Loucy (cell line): ENCODE data around the gene SPATA13.

Experiments used
- EZH2phosphoT487 ChIP-seq: fragments of 200-600 bp; IDR thresholded peaks from 2 replicates; pipeline ENCODE4 v1.6.1; 2018; ENCODE audit warnings: antibody characterized with exemption, mild to moderate bottlenecking, moderate library complexity, borderline replicate concordance
- TF ChIP-seq, protein P1 (sequence below): fragments of 200-600 bp; sonication (generic); conservative IDR thresholded peaks from 2 replicates; pipeline ENCODE4 v1.5.1; 2014; ENCODE audit warnings: mild to moderate bottlenecking, antibody characterized with exemption, low read length

DNA sequence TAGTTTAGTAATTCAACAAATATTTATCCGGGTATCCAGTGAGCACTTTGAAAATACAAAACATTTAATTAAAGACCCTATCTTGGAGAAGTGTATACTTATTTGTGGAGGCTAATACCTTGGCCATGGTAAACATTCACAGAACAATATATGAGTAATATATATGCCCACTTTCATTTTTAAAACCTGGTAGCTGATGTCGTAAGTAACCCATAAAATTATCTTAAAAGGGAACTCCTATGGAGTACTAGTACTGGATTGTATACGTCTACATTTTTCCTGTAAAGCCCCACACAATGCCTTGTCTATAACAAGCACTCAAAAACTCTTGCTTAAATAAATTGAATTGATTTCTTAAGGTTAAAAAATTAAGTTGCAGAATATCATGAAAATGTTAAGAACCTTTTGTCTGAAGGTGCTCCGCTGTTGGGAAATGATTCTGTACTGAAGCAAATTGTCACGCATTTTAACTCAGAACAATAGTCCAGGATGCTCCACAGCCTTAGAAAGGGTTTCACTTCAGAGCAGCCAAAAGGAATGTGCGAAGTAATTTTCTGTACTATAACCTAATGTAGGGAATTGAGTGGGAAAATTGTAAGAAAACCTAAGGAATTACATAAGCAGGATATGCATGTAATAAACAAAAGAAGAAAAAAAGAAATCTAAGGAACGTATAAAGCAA is 90.0 kb downstream of the SPATA13 start:
- TF ChIP-seq, protein P1, sequence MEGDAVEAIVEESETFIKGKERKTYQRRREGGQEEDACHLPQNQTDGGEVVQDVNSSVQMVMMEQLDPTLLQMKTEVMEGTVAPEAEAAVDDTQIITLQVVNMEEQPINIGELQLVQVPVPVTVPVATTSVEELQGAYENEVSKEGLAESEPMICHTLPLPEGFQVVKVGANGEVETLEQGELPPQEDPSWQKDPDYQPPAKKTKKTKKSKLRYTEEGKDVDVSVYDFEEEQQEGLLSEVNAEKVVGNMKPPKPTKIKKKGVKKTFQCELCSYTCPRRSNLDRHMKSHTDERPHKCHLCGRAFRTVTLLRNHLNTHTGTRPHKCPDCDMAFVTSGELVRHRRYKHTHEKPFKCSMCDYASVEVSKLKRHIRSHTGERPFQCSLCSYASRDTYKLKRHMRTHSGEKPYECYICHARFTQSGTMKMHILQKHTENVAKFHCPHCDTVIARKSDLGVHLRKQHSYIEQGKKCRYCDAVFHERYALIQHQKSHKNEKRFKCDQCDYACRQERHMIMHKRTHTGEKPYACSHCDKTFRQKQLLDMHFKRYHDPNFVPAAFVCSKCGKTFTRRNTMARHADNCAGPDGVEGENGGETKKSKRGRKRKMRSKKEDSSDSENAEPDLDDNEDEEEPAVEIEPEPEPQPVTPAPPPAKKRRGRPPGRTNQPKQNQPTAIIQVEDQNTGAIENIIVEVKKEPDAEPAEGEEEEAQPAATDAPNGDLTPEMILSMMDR = no peak
- TF ChIP-seq EZH2phosphoT487 = no peak
